HG03342 (cell line): Measurements from ENCODE around the gene SNX7.

Experiments used
- ATAC-seq: cut with Tn5 transposase; IDR thresholded peaks from one replicate; pipeline ENCODE4 v1.9.1; 2021; ENCODE audit warnings: mild to moderate bottlenecking, moderate library complexity; ENCODE audit not compliant: unreplicated experiment

SNX7 gene, protein sequence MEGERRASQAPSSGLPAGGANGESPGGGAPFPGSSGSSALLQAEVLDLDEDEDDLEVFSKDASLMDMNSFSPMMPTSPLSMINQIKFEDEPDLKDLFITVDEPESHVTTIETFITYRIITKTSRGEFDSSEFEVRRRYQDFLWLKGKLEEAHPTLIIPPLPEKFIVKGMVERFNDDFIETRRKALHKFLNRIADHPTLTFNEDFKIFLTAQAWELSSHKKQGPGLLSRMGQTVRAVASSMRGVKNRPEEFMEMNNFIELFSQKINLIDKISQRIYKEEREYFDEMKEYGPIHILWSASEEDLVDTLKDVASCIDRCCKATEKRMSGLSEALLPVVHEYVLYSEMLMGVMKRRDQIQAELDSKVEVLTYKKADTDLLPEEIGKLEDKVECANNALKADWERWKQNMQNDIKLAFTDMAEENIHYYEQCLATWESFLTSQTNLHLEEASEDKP

GRCh38 chr1:98661544-98662355, at the start of gene SNX7:
SNX7 (plus strand) TSS chr1:98661721; CDS start chr1:98661732, 11 bp downstream.
- ATAC-seq: peak; percentile 79

- ATAC-seq: no peak
Observed at GRCh38 chr1:98637316-98637715, 24.2 kb upstream of the SNX7 start.

DNA sequence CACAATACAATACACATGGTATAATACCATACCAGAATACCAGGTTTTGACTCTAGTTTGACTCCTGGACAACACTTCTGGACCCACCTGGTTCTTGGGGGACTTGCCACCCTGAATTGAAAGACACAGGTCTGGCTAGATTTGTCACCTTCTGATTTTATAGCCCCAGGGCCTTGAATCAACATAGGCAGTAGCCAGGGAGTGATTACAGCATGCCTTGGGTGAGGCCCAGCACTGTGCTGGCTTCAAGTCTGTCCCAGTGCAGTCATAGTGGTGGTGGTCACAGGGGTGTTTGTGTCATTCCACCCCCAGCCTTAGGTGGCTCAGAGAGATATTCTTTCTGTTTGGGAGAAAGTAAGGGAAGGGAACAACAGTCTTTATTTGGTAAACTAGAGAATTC, 23.3 kb upstream of the SNX7 start:
- no peak for ATAC-seq

- no peak for ATAC-seq
Observed at GRCh38 chr1:98644510-98644909, 17.0 kb upstream of the SNX7 start.

- ATAC-seq: no peak
Observed at GRCh38 chr1:98651116-98651632, 10.3 kb upstream of the SNX7 start.

- no peak for ATAC-seq
Observed at GRCh38 chr1:98653123-98653522, 8.4 kb upstream of the SNX7 start.

GRCh38 chr1:98659879-98660278, 1.6 kb upstream of the SNX7 start:
- no peak for ATAC-seq

- ATAC-seq: no peak
Observed at GRCh38 chr1:98660940-98661543, 479 bp upstream of the SNX7 start.

- ATAC-seq: no peak
Observed at GRCh38 chr1:98662356-98662670, 792 bp downstream of the SNX7 start.

DNA sequence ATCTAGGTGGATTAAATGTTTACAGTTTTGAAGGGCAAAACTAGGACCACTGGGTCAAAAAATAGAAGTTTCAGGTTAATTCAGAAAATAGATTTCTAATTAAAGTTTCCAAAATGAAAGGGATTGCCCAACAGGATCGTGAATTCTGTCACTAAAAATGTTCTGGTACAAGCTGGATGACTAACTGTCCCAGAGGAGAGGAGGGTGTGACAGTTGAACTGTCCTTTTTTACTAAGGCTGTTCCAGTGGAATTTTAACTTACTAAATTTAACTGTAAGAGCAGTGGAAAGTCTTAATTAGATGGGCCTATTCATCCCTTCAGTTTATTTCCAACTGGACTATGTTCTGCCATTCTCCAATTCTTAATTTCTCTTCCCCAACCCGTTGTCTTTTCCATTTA, 7.2 kb downstream of the SNX7 start:
- ATAC-seq: no peak

DNA sequence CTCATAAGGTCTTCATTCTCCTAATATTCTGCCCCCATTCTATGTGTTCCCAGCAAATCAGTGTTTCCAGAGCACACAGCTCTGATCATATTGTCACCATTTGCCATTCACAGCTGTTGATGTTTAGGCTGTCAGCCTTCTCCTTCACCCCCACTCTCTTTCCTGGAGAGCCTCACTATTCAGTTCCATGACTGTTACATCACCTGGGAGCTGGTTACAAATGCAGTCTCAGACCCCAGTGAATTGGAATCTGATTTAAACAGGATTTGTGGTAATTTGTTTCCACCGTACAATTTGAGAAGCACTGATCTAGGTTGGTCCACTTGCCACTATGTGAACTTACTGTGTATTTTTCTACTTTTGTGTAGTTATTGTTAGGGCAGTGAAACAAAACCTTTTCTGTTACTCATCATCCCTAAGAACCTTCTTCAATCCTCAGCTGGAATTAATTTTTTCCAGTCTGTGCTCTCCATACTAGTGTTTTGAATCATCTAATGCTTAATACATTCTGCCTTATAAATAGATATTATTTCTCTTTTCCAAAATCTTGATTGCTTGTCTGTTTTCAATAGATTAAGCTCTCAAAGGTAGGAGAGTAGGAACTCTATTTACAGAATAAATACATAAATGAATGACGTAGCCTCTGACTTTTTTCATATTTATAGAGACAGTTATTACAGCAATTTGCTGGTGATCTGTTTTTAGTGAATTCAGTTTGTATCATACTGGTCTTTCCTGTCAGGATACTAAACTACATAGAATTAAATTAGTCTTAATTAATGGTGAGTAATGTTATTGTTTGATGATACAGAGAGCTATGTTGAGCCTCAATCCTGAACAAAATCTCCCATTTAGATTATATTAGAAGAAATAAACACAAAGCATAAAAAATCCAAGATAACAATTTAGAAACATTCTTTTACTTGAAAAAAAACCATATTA, 8.1 kb downstream of the SNX7 start:
- ATAC-seq: no peak

DNA sequence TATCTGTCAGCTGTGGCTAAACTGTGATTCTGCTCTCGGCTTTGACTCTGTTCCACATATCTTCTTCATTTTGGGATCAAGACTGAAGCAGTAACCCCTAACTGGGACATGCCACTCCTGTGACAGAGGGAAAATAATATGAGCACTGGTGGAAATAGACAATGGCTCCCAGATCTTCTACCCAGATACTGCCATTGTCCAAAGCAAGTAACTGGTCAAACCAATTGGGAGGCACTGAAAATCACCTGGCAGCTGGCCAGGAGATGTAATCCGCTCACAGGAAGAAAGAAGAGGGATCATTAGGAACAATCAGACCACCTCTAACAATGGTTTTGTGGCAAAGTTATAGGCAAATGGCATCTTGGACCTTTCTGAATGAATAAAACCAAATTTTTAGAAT, 10.7 kb downstream of the SNX7 start:
- ATAC-seq: no peak

- ATAC-seq: no peak
Observed at GRCh38 chr1:98674075-98674781, 12.7 kb downstream of the SNX7 start.

GRCh38 chr1:98675282-98675681, 13.8 kb downstream of the SNX7 start:
- no peak for ATAC-seq

GRCh38 chr1:98677288-98677687, 15.8 kb downstream of the SNX7 start:
- ATAC-seq: no peak

DNA sequence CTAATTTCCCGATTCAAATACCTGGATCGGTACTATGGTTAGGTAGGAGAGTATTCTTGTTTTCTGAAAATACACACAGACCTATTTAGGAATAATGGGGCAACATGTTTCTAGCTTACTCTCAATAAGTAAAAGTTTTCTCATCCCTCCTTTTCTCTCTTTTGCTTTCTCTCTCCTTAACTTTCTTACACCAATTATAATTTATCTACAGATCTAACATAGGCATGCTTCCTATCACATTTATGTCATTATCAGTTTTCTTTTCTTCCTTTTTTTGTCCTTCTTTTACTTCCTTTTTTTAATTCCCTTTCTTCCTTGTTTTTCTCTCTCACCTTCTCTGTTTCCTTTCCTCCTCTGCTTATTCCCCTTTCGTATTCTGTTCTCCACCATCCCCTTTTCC, 20.3 kb downstream of the SNX7 start:
- no peak for ATAC-seq

DNA sequence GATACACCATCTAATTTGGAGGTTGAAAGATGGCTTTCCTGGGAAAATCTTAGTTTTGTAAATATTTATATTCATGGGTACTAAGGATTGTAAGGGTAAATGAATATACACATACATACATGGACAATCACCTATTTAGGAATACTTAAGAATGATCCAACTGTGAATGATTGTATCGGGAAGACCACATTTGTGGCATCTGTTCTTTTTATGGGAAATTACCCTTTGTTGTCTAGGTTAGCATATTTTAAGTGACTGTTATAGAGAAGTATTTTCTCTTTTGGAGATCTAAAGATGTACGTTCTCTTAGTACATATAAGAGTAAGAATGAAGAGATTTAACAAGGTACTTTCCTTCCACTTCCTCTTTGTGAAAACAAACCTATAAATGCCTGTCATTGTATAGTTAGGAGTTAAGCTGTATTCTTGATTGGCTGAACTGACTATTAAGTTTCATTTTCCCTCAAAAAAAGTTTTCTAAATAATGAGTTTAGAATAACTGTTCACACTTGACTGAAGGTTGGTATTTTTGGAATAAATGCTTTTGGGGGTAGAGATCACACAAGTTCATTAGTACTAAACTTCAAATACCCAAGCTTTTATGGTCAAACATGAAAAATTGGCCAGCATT, 26.7 kb downstream of the SNX7 start:
- no peak for ATAC-seq

DNA sequence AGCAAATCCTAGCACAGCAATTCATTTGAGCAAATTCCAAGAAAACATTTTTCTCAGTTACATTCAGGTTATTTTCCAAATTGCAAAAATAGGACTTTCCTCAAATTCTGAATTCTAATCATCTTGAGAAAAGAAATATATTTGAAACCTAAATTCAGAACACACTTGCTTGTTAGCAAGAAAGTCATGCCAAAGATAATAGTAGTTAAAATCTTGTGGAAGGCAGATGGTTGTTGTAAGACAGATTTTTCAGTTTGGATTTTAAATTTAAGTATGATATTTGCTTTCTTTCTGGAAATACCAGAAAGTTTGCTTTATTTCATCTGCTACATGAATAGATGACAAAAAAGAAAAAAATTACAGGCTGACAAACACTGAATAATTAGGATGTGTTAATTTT, 29.1 kb downstream of the SNX7 start:
- ATAC-seq: no peak

DNA sequence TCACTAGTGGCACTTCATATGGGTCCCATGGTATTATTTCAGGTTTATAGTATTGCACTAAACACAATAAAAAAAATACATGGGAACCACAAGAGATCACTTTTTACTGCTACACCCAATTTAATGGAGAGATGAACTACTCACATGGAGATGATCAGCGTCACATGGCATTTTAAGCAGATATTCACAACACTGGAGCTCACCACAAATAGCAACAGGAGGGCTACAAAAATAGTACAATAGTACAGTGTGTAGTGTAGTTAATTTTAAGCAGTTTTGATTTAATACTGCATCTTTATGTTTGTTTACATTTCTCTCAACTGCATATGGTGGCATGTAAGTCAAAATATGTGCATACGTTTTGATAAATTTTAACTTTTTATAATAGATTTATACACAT, 31.0 kb downstream of the SNX7 start:
- ATAC-seq: no peak
